Measurements from ENCODE around the gene PLEKHS1.
"Not testable (repeated sequence)": the region's sequence is repeated elsewhere in the genome, so short reads cannot be mapped to it uniquely, and the experiment has no call there.

The PLEKHS1 gene

DNA sequence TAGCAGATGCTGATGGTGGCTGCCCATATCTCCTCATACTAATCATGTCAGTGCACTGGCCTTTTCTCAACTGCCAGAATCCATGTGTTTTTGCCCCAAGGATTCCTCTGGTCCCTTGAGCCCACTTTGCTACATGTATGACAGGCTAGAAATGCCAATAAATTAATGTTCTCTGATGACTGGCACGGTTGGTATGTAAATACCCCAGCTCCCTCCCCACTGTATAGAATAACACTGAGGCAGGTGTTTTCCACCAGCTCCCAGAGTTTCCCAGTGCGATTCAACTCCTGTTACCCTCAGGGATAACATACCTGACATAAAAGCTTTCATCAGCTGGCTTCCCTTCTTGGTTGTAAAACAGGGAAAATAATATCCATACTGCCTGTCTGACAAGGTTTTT, 9.0 kb upstream of the PLEKHS1 start:
- no peak for DNase-seq

DNA sequence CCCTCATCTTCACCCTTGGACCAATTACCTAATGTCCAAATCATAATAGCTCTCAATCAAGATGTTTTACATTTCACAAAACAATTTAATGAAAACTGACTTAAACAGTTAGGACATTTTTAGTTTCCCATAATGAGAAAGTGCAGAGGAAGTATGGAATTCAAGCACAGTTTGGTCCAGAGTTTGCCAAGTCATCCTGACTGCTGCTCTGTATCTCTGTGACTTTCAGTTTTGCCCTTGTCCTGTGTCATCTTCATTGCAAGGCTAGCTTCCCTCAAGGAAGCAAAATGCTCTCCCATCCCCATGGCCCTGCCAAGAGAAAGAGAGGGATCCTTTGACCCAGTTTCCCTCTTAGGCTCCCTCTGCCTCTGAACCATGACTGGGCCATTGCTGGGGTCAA, 7.9 kb upstream of the PLEKHS1 start:
- DNase-seq = no peak

GRCh38 chr10:113745374-113745773, 6.1 kb upstream of the PLEKHS1 start:
- DNase-seq = no peak

- no peak for DNase-seq
These were observed 5.1 kb upstream of the PLEKHS1 start for GRCh38 chr10:113746217-113746957.

DNA sequence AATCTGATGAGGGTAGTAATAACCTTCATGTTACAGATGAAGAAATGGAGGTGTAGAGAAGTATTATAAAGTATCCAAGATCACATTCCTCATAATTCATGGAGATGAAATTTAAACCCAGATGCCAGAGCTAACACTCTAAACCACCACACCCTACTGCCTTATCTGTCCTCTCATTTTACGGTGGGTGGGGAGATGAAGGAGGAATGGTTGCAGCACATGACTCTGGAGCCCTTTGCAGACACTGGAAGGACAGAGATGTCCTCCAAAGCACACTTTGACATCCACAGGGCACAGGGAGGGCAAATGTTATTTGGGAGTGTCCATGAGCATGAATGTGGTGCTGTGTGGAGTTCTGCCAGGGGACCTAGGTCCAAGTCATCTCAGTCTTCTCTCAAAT, 1.1 kb downstream of the PLEKHS1 start:
- DNase-seq = no peak

DNA sequence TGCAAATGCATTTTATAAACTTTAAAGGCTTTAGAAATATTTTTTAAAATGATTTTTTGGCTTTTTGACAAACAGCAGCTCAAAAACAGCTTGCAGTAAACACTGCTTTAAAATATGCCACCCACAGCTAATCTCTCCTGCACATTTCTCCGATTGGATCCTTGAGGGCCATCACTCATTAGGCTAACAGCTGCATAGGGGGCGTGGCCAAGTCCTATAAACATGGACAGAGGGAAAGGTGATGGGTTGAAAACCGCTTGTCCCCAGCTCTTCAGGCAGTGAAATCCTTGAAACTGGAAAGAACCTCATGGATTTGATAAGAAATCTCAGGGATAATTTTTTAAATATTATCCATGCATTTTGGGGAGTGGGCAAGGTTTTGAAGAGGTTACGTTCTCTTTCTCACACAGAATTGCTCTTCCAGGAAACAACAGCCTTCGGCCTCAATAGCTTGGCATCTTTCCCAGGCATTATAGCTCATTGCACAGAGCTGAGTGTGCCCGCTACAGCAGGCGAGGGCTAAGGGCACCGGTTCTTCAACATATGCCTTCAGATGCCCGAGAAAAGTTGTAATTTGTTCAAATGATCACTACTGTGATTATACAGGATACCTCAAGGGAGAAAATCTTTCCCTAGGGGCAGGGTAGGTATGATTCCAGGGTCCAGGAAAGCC, 1.7 kb downstream of the PLEKHS1 start:
- peak in 1 of 2 experiments; percentile 7 for DNase-seq

- DNase-seq = no peak
These were observed 2.6 kb downstream of the PLEKHS1 start for GRCh38 chr10:113754125-113754524.

DNA sequence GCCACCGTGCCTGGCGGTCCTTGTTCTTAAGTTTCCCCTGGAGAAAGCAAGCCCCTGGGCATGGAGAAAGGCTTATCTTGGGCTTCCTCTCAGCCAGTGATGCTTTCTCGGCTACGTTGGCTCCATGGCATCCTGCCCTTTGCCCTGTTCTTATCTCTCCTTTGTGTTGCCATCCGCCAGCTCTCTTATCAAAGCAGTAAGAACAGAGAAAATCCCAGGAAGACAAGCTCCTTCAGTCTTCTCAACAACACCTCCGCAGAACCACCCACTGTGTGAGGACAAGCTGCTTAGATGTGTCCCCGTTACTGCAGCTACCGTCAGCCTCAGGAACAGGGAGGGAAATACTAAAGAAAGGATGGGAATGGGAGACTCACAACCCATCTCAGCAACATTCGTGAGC, 3.3 kb downstream of the PLEKHS1 start:
- no peak for DNase-seq

DNA sequence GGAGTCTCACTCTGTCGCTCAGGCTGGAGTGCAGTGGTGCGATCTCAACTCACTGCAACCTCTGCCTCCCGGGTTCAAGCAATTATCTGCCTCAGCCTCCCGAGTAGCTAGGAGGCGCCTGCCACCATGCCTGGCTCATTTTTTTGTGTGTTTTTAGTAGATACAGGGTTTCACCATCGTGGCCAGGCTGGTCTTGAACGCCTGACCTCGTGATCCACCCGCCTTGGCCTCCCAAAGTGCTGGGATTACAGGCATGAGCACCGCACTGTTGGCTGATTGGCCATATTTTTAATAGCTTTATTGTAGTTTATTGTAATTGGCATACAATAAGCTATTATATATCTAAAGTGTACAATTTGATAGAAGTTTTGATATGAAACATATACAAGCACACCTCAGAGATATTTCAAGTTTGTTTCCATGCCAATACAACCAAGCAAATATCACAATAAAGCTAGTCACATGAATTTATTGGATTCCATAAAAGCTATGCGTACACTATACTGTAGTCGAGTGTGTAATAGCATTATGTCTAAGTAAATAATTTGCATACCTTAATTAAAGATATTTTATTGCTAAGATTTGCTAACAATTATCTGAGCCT, 5.6 kb downstream of the PLEKHS1 start:
- DNase-seq = no peak

DNA sequence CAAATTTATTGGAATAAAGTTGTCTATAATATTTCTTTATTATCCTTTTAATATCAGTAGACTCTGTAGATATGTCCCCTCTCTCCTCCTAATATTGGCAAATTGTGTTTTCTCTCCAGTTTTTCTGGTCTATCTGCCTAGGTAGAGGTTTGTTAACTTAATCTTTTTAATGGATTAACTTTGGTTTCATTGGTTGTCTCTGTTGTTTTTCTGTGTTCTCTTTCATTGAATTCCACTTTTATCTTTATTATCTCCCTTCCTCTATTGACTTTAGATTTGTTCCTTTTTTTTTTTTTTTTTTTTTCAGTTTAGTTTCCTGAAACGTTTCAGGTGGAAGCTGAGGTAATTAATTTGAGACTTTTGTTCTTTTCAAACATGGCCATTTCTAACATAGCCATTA, 10.6 kb downstream of the PLEKHS1 start:
- DNase-seq = no peak

DNA sequence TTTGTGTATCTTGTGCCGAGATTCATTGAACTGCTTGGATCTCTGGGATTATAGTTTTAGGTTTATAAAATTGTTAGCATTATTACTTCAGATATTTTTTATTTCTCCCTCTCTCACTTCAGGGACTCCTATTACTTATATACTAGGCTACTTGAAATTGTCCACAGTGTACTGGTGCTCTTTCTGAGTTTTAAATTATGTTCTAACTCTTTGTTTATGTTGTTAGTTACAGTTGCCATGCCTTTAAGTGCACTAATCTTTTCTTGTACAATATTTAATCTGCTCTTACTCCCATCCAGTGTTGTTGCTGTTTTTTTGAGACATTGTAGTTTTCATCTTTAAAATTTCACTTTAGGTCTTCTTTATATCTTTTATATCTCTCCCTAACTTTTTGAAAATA, 13.1 kb downstream of the PLEKHS1 start:
- DNase-seq = no peak

- DNase-seq = no peak
These were observed 14.4 kb downstream of the PLEKHS1 start for GRCh38 chr10:113765910-113766309.

DNA sequence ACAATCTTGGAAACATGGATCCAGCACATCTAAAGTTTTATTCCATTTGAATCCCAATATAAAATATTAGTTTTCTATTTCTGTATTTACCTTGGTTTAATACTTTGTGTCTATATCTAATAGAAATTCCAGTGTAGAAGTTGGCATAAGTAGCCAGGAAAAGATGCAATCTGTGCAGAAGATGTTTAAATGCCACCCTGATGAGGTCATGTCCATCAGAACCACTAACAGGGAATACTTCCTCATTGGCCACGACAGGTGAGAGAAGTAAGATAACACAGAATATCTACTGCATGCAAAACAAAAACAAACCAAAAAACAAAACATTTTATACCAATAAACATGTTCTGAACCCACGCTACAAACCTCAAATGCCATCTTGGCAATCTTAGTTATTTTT, 15.7 kb downstream of the PLEKHS1 start:
- DNase-seq = no peak

- DNase-seq = no peak
These were observed 18.9 kb downstream of the PLEKHS1 start for GRCh38 chr10:113770346-113770745.

DNA sequence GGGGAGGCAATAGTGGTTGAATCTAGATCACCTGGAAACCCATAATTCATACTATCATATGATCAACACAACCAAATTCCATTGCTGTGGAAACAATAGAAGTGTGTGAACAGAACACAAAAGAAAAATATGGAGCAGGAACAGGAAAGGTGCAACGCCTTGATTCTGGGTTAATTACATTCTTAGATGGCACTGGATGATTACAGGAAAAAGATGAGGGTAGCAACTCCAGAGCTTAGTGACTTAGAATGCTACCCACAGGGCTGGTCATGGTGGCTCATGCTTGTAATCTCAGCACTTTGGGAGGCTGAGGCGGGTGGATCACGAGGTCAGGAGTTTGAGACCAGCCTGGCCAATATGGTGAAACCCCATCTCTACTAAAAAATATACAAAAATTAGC, 19.6 kb downstream of the PLEKHS1 start:
- DNase-seq = not testable (repeated sequence)

- DNase-seq = no peak
These were observed 24.3 kb downstream of the PLEKHS1 start for GRCh38 chr10:113775686-113776294.

GRCh38 chr10:113776553-113776952, 25.1 kb downstream of the PLEKHS1 start:
- no peak for DNase-seq

DNA sequence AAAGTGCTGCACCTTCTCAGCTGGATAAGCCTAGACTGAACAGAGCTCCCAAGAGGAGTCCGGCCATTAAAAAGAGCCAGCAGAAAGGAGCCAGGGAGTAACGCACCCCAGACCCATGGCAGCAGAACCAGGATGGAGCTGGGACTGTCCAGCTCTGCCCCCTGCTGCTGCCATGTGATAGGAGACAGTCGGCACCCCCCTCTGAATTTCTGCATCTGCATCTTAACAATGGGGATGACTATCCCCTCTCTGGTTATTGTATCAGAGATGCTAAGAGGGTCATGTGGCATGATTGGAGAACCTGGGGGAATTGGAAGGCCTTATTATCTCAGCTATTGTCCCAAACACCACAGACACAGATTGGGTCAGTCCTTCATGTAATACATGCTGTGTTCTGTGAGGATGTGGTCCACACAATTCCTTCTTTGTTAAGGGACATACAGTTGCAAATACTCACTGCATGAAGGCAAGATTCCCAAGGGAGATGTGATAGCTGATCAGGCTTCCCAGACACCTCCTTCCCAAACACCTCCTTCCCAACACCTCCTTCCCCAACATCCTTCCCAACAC, 29.3 kb downstream of the PLEKHS1 start:
- no peak for DNase-seq

DNA sequence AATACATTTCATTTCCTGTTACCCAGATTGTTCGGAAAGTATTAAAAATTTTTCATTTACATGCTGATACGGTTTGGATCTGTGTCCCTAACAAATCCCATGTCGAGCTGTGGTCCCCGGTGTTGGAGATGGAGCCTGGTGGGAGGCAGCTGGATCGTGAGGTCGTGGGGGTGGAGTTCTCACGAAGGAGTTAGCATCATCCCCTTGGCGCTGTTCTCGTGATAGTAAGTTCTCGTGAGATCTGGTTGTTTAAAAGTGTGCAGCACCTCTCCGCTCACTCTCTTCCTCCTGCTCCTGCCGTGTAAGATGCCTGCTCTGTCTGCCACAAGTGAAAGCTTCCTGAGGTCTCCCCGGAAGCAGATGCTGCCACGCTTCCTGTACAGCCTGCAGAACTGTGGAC, 30.9 kb downstream of the PLEKHS1 start:
- no peak for DNase-seq

DNA sequence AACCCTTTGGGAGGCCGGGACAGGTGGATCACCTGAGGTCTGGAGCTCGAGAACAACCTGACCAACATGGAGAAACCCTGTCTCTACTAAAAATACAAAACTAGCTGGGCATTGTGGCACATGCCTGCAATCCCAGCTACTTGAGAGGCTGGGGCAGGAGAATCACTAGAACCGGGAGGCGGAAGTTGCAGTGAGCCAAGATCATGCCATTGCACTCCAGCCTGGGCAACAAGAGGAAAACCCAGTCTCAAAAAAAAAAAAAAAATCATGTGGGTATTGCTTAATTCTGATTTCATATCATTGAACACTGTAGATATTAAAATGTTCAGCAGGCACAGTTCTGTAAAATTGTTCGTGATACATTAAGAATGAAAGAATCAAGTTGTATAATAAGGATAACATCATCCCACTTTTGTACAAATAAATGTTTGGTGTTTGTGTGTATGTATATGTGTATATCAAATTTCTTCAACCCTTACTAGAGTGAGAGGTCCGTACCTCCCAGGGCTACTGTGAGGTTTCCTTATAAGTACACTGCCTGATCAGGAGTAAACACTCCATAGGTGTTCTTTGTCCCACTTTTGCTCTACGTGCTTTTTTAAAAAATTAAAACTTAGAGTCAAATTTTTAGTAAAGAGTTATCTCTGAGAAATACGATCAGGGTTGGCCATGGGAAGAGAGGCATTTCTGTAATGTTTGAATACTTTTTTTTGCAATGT, 31.7 kb downstream of the PLEKHS1 start:
- DNase-seq = no peak

DNA sequence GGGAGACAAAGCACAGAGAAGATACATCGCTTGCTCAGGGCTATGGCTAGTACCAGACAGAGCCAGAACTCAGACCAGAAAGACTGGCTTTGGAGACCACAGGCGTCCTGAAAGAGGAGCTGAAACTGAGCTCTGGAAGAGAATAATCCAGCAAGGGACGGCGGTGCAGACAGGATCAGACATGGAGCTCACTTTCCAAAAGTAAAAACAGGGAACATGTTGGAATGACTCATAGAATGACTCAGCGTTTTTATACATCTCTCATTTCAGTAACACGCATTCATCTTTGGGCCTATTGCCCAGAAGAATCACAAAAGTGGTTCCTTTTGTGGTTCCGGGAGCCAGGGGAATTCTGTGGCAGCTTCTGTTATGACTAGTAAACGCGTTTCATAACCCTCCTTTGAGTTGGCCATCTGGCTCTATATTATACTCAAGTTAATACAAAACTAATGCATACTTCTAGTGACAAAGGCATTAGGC, 37.2 kb downstream of the PLEKHS1 start:
- DNase-seq = peak; percentile 7 to 77

- DNase-seq = no peak
These were observed 40.2 kb downstream of the PLEKHS1 start for GRCh38 chr10:113791691-113792090.

DNA sequence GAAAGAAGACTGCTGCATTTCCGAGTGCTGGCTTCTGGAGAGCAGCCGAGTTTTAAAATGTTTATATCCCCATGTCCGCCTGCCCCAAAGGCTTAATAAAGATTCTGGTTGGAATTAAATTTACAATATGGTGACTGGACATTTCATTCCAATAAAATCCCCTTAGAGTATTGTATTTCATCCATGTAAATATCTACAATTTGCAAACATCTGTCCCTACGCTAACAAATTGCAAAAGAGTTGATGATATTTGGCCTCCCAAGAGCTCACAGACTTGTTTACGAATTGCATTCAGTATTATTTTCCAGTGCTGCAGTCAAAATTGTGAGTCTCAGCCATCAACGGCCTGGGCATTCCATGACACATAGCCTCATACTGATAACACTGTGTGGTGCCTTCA, 50.1 kb downstream of the PLEKHS1 start:
- no peak for DNase-seq

Measured in NCI-H446 (cell line).